Measurements from ENCODE around the gene CSRNP3.

GRCh38 chr2:165568361-165568760 lies 98.9 kb downstream of the CSRNP3 start:
- TF ChIP-seq, protein P1, sequence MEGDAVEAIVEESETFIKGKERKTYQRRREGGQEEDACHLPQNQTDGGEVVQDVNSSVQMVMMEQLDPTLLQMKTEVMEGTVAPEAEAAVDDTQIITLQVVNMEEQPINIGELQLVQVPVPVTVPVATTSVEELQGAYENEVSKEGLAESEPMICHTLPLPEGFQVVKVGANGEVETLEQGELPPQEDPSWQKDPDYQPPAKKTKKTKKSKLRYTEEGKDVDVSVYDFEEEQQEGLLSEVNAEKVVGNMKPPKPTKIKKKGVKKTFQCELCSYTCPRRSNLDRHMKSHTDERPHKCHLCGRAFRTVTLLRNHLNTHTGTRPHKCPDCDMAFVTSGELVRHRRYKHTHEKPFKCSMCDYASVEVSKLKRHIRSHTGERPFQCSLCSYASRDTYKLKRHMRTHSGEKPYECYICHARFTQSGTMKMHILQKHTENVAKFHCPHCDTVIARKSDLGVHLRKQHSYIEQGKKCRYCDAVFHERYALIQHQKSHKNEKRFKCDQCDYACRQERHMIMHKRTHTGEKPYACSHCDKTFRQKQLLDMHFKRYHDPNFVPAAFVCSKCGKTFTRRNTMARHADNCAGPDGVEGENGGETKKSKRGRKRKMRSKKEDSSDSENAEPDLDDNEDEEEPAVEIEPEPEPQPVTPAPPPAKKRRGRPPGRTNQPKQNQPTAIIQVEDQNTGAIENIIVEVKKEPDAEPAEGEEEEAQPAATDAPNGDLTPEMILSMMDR (IDR thresholded peaks at IDR 0.05) = no peak
- TF ChIP-seq POLR2A (IDR thresholded peaks at IDR 0.05) = no peak

Data from uterus (tissue), 2 donors.